ENCODE results near the gene BARHL1. TPM values are rescaled to one million over a fixed set of nuclear protein-coding genes. Genes with fewer than 3 reads are reported as not detected.
A peak's percentile ranks its signal among the peaks of the same experiment; 100 is the strongest.

The BARHL1 gene
- total and polyA plus RNA-seq, 2 of the 4 experiments (the other 2 are of a cell fraction) = not detected

GRCh38 chr9:132557159-132557558 lies 25.2 kb upstream of the BARHL1 start:
- Histone ChIP-seq H3K23ac (ENCODE audit: low read depth, low read length) (no peak overlapping the region), H2AFZ (replicated peaks; ENCODE audit: low read length, poor library complexity) (peak overlapping the region; percentile 41), H2BK20ac (ENCODE audit: low read depth, low read length) (no peak overlapping the region), H3K18ac (ENCODE audit: low read depth, low read length) (no peak overlapping the region), H3K79me1 (ENCODE audit: low read depth in 1 of 2, low read length in 2 of 2) (no peaks in the 10 kb centered on the region), H3K27ac (ENCODE audit: insufficient read depth, low read length) (no peak overlapping the region), H3K4me1 (ENCODE audit: control insufficient read depth, insufficient read depth, low read length) (no peaks in the 10 kb centered on the region), H3K4ac (ENCODE audit: low read depth, low read length) (no peak overlapping the region), H4K5ac (ENCODE audit: low read depth, low read length) (no peak overlapping the region), H3K9me3 (ENCODE audit: control insufficient read depth, insufficient read depth, low read length) (peaks cover 3% of the 10 kb centered on the region), H2BK120ac (ENCODE audit: low read depth, low read length) (no peak overlapping the region), H4K8ac (ENCODE audit: low read depth in 2 of 2, low read length in 2 of 2) (no peak overlapping the region), H2AK5ac (ENCODE audit: low read depth, low read length) (no peak overlapping the region), H3K9me1 (ENCODE audit: insufficient read depth, low read length) (no peaks in the 10 kb centered on the region), H2AK9ac (replicated peaks; ENCODE audit: low read depth, low read length, poor library complexity) (no peak overlapping the region), H3K27me3 (ENCODE audit: control insufficient read depth, insufficient read depth, low read length) (peaks cover 45% of the 10 kb centered on the region), H2BK5ac (ENCODE audit: low read depth, low read length, poor library complexity, severe bottlenecking) (no peak overlapping the region), H3K9ac (ENCODE audit: low read depth, low read length) (no peak overlapping the region), H3K4me3 (ENCODE audit: insufficient read depth, low read depth, low read length) (no peak overlapping the region), H3K14ac (replicated peaks; ENCODE audit: low read depth, low read length) (no peak overlapping the region), H4K91ac (ENCODE audit: insufficient read depth, low read depth, low read length) (no peak overlapping the region), H3K4me2 (ENCODE audit: low read depth, low read length) (no peak overlapping the region), H4K20me1 (ENCODE audit: insufficient read depth, low read length) (no peaks in the 10 kb centered on the region), H3K56ac (ENCODE audit: extremely low read depth, insufficient read depth, low read length) (no peak overlapping the region), H3K36me3 (ENCODE audit: control insufficient read depth, insufficient read depth, low read length) (no peaks in the 10 kb centered on the region), H2BK15ac (ENCODE audit: low read depth, low read length) (no peak overlapping the region)
- TF ChIP-seq MAFK (IDR thresholded peaks at IDR 0.05; ENCODE audit: low read depth, low read length) (no peak), CTCF (conservative IDR thresholded peaks at IDR 0.05; ENCODE audit: low read depth, low read length) (no peak)
- ATAC-seq (ENCODE audit: low read depth) (no peak), DNase-seq (no peak)
- POLR2A ChIA-PET (ENCODE audit: unreplicated experiment) = no interaction called here
- dilution Hi-C loops (cut with HindIII; ENCODE audit: low sequenced_read_pairs, unreplicated experiment) = no loop called here
- CTCF ChIA-PET = interaction anchor here (0.6 kb wide), 1 partner anchor 263 kb away, joined by 3 read pairs; no protein-coding TSS in a partner anchor
- WGBS, 2 experiments (ENCODE audit: extremely low coverage in 2 of 2, insufficient read length in 1 of 2) = 79% methylated on average over 10 of the region's 15 CpGs; no CpG with 5 or more reads in 1 of the 2 experiments
- in situ Hi-C loops (cut with MboI; ENCODE audit: low sequenced_read_pairs) = no loop called here
- no TSS peak for BruUV-seq (replicated peaks)
- intact Hi-C loops (cut with micrococcal nuclease) = no loop called here

Data from IMR-90 (cell line).